ENCODE data around the gene PATL2.

- TF ChIP-seq, protein P1, sequence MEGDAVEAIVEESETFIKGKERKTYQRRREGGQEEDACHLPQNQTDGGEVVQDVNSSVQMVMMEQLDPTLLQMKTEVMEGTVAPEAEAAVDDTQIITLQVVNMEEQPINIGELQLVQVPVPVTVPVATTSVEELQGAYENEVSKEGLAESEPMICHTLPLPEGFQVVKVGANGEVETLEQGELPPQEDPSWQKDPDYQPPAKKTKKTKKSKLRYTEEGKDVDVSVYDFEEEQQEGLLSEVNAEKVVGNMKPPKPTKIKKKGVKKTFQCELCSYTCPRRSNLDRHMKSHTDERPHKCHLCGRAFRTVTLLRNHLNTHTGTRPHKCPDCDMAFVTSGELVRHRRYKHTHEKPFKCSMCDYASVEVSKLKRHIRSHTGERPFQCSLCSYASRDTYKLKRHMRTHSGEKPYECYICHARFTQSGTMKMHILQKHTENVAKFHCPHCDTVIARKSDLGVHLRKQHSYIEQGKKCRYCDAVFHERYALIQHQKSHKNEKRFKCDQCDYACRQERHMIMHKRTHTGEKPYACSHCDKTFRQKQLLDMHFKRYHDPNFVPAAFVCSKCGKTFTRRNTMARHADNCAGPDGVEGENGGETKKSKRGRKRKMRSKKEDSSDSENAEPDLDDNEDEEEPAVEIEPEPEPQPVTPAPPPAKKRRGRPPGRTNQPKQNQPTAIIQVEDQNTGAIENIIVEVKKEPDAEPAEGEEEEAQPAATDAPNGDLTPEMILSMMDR (IDR thresholded peaks at IDR 0.05; ENCODE audit: low read depth, low read length) = no peak
- TF ChIP-seq, protein P2, sequence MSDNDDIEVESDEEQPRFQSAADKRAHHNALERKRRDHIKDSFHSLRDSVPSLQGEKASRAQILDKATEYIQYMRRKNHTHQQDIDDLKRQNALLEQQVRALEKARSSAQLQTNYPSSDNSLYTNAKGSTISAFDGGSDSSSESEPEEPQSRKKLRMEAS (IDR thresholded peaks at IDR 0.05; ENCODE audit: low read depth, low read length) = no peak
These were observed 15.0 kb upstream of the PATL2 start for GRCh38 chr15:44726136-44726535.

Data from NB4 (cell line).